ENCODE measurements around the gene ZNF664. TPM values are rescaled to one million over a fixed set of nuclear protein-coding genes. Genes with fewer than 3 reads are reported as not detected.

ZNF664 gene
- total RNA-seq, 1 experiment from 2014 or later = 124 TPM

DNA sequence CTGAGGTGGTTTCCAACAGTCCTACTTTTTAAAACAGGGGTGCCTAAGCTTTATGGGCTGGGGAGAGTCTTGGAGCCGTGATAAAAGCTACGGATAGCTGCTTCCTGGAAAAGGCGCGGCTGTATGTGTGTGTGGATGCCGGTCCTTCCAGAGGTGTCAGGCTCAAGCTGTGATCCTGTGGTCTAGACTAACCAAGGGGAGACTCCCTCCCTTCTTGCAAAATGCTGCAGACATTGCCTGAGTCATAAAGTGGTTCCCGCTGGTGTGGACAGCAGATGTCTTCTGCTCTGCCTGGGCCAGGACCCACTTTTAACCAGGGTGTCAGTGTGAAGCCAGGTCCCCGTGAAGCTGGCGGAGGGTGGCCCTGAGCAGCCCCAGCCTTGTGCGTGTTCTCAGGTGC, 38.2 kb upstream of the ZNF664 start:
- Histone ChIP-seq H3K27ac (ENCODE audit: low read depth, low read length) (no peak overlapping the region), H3K27me3 (ENCODE audit: insufficient read depth, low read length) (no peaks in the 10 kb centered on the region), H3K4me3 (replicated peaks in 1 of 2; ENCODE audit: low read depth in 1 of 2, low read length in 2 of 2) (no peak overlapping the region), H4K20me1 (ENCODE audit: insufficient read depth) (no peaks in the 10 kb centered on the region), H3K4me2 (ENCODE audit: low read length) (no peak overlapping the region), H3K4me1 (ENCODE audit: control insufficient read depth in 1 of 2, insufficient read depth in 2 of 2, low read length in 2 of 2) (no peaks in the 10 kb centered on the region), H3K9me3 (ENCODE audit: control insufficient read depth in 1 of 2, insufficient read depth in 1 of 2, low read depth in 1 of 2, low read length in 2 of 2) (no peaks in the 10 kb centered on the region), H3K79me2 (ENCODE audit: insufficient read depth, low read length) (no peaks in the 10 kb centered on the region), H3K9ac (ENCODE audit: low read length) (no peak overlapping the region), H2AFZ (ENCODE audit: low read depth, low read length, poor library complexity, severe bottlenecking) (no peak overlapping the region), H3K9me2 (ENCODE audit: insufficient read depth) (no peaks in the 10 kb centered on the region), H3K36me3 (ENCODE audit: control insufficient read depth in 1 of 2, insufficient read depth in 2 of 2, low read length in 2 of 2) (no peaks in the 10 kb centered on the region)
- ChIA-PET POLR2A (no interaction called here), RAD21 (ENCODE audit: low non-redundant PET in 1 of 2, low total read pairs in 2 of 2, uncharacterized antibody in 2 of 2, unreplicated experiment in 2 of 2) (no interaction called here), CTCF (no interaction called here)
- intact Hi-C loops (cut with micrococcal nuclease) = no loop called here
- no TSS peak for BruUV-seq (replicated peaks)
- DNase-seq (ENCODE audit: low read depth, low spot score) = no peak
- ATAC-seq = no peak
- no peak for TF ChIP-seq POLR2AphosphoS5 (IDR thresholded peaks at IDR 0.05; ENCODE audit: low read depth, low read length)
- TF ChIP-seq, protein P1, sequence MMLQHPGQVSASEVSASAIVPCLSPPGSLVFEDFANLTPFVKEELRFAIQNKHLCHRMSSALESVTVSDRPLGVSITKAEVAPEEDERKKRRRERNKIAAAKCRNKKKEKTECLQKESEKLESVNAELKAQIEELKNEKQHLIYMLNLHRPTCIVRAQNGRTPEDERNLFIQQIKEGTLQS (IDR thresholded peaks at IDR 0.05) = no peak

DNA sequence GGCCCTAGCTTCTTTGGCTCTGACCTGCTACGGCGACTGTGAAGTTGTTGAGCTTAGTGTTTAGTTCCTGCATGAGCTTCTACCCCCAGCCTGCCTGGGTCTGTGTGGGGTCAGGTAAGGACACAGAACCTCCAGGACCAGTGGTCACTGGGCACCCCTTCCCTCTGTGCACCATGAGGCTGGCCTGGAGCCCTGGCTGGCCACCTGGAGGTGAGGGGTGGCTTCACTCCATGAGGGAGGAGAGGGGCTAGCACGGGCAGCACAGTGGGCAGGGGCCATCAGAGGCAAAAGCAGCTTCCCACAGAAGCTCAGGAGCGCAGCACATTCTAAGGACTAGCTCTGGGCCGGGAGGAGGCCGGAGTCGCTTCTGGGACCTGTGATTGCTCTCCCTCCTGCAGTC, 37.1 kb upstream of the ZNF664 start:
- no peak for DNase-seq (ENCODE audit: low read depth, low spot score)
- Histone ChIP-seq H3K36me3 (ENCODE audit: control insufficient read depth in 1 of 2, insufficient read depth in 2 of 2, low read length in 2 of 2) (no peaks in the 10 kb centered on the region), H3K4me2 (ENCODE audit: low read length) (no peak overlapping the region), H3K79me2 (ENCODE audit: insufficient read depth, low read length) (no peaks in the 10 kb centered on the region), H3K27ac (ENCODE audit: low read depth, low read length) (no peak overlapping the region), H4K20me1 (ENCODE audit: insufficient read depth) (no peaks in the 10 kb centered on the region), H3K27me3 (ENCODE audit: insufficient read depth, low read length) (no peaks in the 10 kb centered on the region), H3K4me3 (replicated peaks in 1 of 2; ENCODE audit: low read depth in 1 of 2, low read length in 2 of 2) (no peak overlapping the region), H2AFZ (ENCODE audit: low read depth, low read length, poor library complexity, severe bottlenecking) (no peak overlapping the region), H3K9ac (ENCODE audit: low read length) (no peak overlapping the region), H3K9me3 (ENCODE audit: control insufficient read depth in 1 of 2, insufficient read depth in 1 of 2, low read depth in 1 of 2, low read length in 2 of 2) (no peaks in the 10 kb centered on the region), H3K9me2 (ENCODE audit: insufficient read depth) (no peaks in the 10 kb centered on the region), H3K4me1 (ENCODE audit: control insufficient read depth in 1 of 2, insufficient read depth in 2 of 2, low read length in 2 of 2) (no peaks in the 10 kb centered on the region)
- POLR2A ChIA-PET = no interaction called here
- no TSS peak for BruUV-seq (replicated peaks)
- intact Hi-C loops (cut with micrococcal nuclease) = no loop called here
- ATAC-seq = no peak
- TF ChIP-seq YY1 (IDR thresholded peaks at IDR 0.05; ENCODE audit: extremely low read depth, insufficient replicate concordance, low read depth, low read length) = no peak
- no peak for TF ChIP-seq REST (IDR thresholded peaks at IDR 0.05; ENCODE audit: low read depth)
- no peak for TF ChIP-seq CTCF (IDR thresholded peaks at IDR 0.05 in 2 of 3, conservative IDR thresholded peaks at IDR 0.05 in 1 of 3; ENCODE audit: borderline replicate concordance in 1 of 3, insufficient read depth in 1 of 3, low read depth in 2 of 3, low read length in 2 of 3)
- TF ChIP-seq, protein P1 (IDR thresholded peaks at IDR 0.05) = no peak
- no peak for TF ChIP-seq ZFX (IDR thresholded peaks at IDR 0.05)
- TF ChIP-seq JUND (IDR thresholded peaks at IDR 0.05) = no peak
- no peak for TF ChIP-seq SRF (IDR thresholded peaks at IDR 0.05; ENCODE audit: low read depth)
- no peak for TF ChIP-seq RAD21 (IDR thresholded peaks at IDR 0.05; ENCODE audit: low read depth)
- no peak for TF ChIP-seq FOSL1 (IDR thresholded peaks at IDR 0.05; ENCODE audit: low read depth)
- no peak for TF ChIP-seq POLR2AphosphoS5 (IDR thresholded peaks at IDR 0.05; ENCODE audit: low read depth, low read length)
- no peak for TF ChIP-seq TCF7L2 (IDR thresholded peaks at IDR 0.05; ENCODE audit: borderline replicate concordance, extremely low read depth, insufficient read depth, insufficient read length)
- TF ChIP-seq EGR1 (IDR thresholded peaks at IDR 0.05; ENCODE audit: low read depth) = no peak
- no peak for TF ChIP-seq SP1 (IDR thresholded peaks at IDR 0.05; ENCODE audit: low read depth)
- TF ChIP-seq CEBPB (IDR thresholded peaks at IDR 0.05; ENCODE audit: low read depth) = no peak
- TF ChIP-seq EZH2phosphoT487 (IDR thresholded peaks at IDR 0.05; ENCODE audit: borderline replicate concordance) = no peak
- RAD21 ChIA-PET (ENCODE audit: low non-redundant PET in 1 of 2, low total read pairs in 2 of 2, uncharacterized antibody in 2 of 2, unreplicated experiment in 2 of 2) = no interaction called here
- CTCF ChIA-PET = no interaction called here

Data from HCT116 (cell line).